SIG-M5 treated with dmso at 0.1 percent for 504 hours (cell line): ENCODE data around the gene GIT2.
A peak's percentile ranks its signal among the peaks of the same experiment; 100 is the strongest.
"Not testable (repeated sequence)": the region's sequence is repeated elsewhere in the genome, so short reads cannot be mapped to it uniquely, and the experiment has no call there.

Experiments used
- DNase-seq: peaks from one replicate; lab custom pipeline; 2025; ENCODE audit not compliant: unreplicated experiment; lab: John Stamatoyannopoulos, UW

GIT2 gene

GRCh38 chr12:109995686-109996482 is at the start of gene GIT2:
GIT2 (minus strand) TSS chr12:109996368; CDS start chr12:109996224, 144 bp downstream.
- DNase-seq = peak; percentile 94

- DNase-seq = no peak
Observed at GRCh38 chr12:110042264-110042663, 46.1 kb upstream of the GIT2 start.

GRCh38 chr12:110039085-110039807 is 43.1 kb upstream of the GIT2 start:
- DNase-seq = peak; percentile 43

GRCh38 chr12:110038741-110039084 is 42.5 kb upstream of the GIT2 start:
- no peak for DNase-seq

- no peak for DNase-seq
Observed at GRCh38 chr12:110037315-110037714, 41.1 kb upstream of the GIT2 start.

GRCh38 chr12:110035534-110036104 is 39.5 kb upstream of the GIT2 start:
- DNase-seq = no peak

- no peak for DNase-seq
Observed at GRCh38 chr12:110033888-110034287, 37.7 kb upstream of the GIT2 start.

- no peak for DNase-seq
Observed at GRCh38 chr12:110029290-110029815, 33.2 kb upstream of the GIT2 start.

- no peak for DNase-seq
Observed at GRCh38 chr12:110028323-110028722, 32.2 kb upstream of the GIT2 start.

- DNase-seq = no peak
Observed at GRCh38 chr12:110024051-110024450, 27.9 kb upstream of the GIT2 start.

- no peak for DNase-seq
Observed at GRCh38 chr12:110023059-110023980, 27.2 kb upstream of the GIT2 start.

GRCh38 chr12:110020956-110021355 is 24.8 kb upstream of the GIT2 start:
- no peak for DNase-seq

GRCh38 chr12:110015132-110015531 is 19.0 kb upstream of the GIT2 start:
- peak; percentile 68 for DNase-seq

- DNase-seq = no peak
Observed at GRCh38 chr12:110012659-110013058, 16.5 kb upstream of the GIT2 start.

- no peak for DNase-seq
Observed at GRCh38 chr12:110012137-110012536, 16.0 kb upstream of the GIT2 start.

- DNase-seq = no peak
Observed at GRCh38 chr12:110010853-110011723, 14.9 kb upstream of the GIT2 start.

GRCh38 chr12:110008681-110009398 is 12.7 kb upstream of the GIT2 start:
- DNase-seq = not testable (repeated sequence)

- peak; percentile 90 for DNase-seq
Observed at GRCh38 chr12:110007881-110008280, 11.7 kb upstream of the GIT2 start.

GRCh38 chr12:110006115-110006514 is 9.9 kb upstream of the GIT2 start:
- DNase-seq = no peak
